Tibial nerve (tissue), 4 donors: ENCODE measurements around the gene ABCA10. TPM values are rescaled to one million over a fixed set of nuclear protein-coding genes. Genes with fewer than 3 reads are reported as not detected.

Source experiments
- DNase-seq, 2 donors: peaks; one replicate each; pipeline ENCODE4 v3.0.0-alpha.2; 2019; ENCODE audit warnings: low spot score in 2 of 2
- H3K27ac ChIP-seq, 4 donors: fragments of 200-600 bp; sonication (generic) in 3 of 4; one replicate each; pipeline ENCODE4 v1.5.1; 2017 to 2019; ENCODE audit warnings: mild to moderate bottlenecking in 1 of 4
- H3K27me3 ChIP-seq, 2 donors: fragments of 200-600 bp; sonication (generic) in 1 of 2; one replicate each; pipeline versions ENCODE4 v1.5.1 to v1.6.0; 2017 to 2019
- H3K36me3 ChIP-seq, 3 donors: fragments of 200-600 bp; sonication (generic); one replicate each; pipeline ENCODE4 v1.5.1; 2018 to 2019
- H3K4me1 ChIP-seq, 4 donors: fragments of 200-600 bp; sonication (generic) in 3 of 4; one replicate each; pipeline ENCODE4 v1.5.1; 2017 to 2019
- H3K4me3 ChIP-seq, 4 donors: fragments of 200-600 bp; sonication (generic) in 3 of 4; one replicate each; pipeline ENCODE4 v1.5.1; 2017 to 2019; ENCODE audit warnings: mild to moderate bottlenecking in 1 of 4, moderate library complexity in 1 of 4
- H3K9me3 ChIP-seq, 4 donors: fragments of 200-600 bp; sonication (generic) in 3 of 4; one replicate each; pipeline ENCODE4 v1.5.1; 2017 to 2019
- EP300 ChIP-seq, 2 donors: sonication (generic); formaldehyde crosslinking; IDR thresholded peaks; one replicate each; pipeline ENCODE4 v1.6.1; 2017; ENCODE audit warnings: antibody characterized with exemption in 2 of 2, mild to moderate bottlenecking in 1 of 2
- POLR2A ChIP-seq, 2 donors: fragments of 450-650 bp; IDR thresholded peaks; one replicate each; pipeline ENCODE4 v1.6.1; 2017; ENCODE audit warnings: antibody characterized with exemption in 2 of 2, mild to moderate bottlenecking in 2 of 2, moderate library complexity in 2 of 2
- WGBS, 2 donors: methylation state at CpG; one replicate each; pipeline ENCODE4 v1.1.5; 2018; 5-methylcytosine and 5-hydroxymethylcytosine counted together
- total RNA-seq, 4 donors: library from RNA; depleted of rRNA; stranded (reverse); fragments of >200 nt; gene quantifications; one replicate each; pipeline ENCODE4 v1.1.0, GENCODE V29; 2016
- TF ChIP-seq, protein P1 (sequence below), 5 experiments: fragments of 200-600 bp in 3 of 5; fragments of 450-650 bp in 2 of 5; sonication (generic) in 3 of 5; IDR thresholded peaks; one replicate each; pipeline ENCODE4 v1.5.1; 2016 to 2019; ENCODE audit warnings: antibody characterized with exemption in 5 of 5, mild to moderate bottlenecking in 3 of 5, moderate library complexity in 2 of 5

Gene ABCA10
- total RNA-seq, 4 donors from 2014 or later = 61.0 to 110 (median 89.9) TPM

DNA sequence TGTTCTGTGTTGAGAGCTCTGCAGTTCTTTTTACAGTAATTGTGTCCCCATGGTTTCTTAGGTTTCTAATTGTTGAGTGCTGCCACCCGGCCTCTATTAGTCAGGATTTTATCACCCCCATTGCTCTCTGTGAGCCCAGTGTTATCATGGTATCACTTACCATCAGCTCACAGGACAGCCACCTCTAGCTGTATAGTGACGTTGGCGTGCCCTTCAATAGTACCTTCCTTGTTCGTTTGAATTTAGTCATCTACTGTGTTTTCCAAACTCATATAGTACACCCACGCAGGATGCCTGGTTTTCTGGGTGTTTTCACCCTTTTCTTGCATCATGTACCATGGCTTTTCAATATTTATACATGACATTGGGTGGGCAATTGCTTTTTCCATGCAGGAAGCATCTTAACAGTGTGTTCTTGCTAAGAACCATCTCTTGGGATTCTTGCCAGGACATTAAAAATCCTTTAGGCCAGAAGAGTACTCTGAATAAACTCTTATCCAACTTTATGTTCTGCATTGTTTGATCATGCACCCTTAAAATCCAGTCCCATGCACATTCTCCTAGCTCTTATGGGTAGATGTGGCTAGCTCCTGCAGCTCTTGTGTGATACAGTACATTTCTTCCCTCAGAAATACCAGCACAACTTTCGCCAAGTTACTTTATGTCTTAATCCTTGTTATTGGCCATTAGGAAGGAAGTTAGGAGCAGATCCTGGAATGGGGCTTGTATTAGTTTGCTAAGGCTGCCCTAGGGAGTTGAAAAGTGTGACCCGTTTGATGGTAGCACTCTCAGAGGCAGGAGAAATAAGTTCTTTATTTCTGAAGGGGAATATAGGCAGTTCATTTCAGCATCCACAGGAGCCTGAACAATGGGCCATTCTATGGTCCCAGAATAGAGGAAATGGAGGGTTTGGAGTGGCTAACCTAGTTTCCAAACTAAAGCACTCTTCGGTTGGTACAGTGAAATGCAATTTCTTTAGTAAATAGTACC, 11.3 kb upstream of the ABCA10 start:
- no peak for TF ChIP-seq EP300 (IDR thresholded peaks at IDR 0.05)
- no peak for TF ChIP-seq POLR2A (IDR thresholded peaks at IDR 0.05)
- TF ChIP-seq, protein P1, sequence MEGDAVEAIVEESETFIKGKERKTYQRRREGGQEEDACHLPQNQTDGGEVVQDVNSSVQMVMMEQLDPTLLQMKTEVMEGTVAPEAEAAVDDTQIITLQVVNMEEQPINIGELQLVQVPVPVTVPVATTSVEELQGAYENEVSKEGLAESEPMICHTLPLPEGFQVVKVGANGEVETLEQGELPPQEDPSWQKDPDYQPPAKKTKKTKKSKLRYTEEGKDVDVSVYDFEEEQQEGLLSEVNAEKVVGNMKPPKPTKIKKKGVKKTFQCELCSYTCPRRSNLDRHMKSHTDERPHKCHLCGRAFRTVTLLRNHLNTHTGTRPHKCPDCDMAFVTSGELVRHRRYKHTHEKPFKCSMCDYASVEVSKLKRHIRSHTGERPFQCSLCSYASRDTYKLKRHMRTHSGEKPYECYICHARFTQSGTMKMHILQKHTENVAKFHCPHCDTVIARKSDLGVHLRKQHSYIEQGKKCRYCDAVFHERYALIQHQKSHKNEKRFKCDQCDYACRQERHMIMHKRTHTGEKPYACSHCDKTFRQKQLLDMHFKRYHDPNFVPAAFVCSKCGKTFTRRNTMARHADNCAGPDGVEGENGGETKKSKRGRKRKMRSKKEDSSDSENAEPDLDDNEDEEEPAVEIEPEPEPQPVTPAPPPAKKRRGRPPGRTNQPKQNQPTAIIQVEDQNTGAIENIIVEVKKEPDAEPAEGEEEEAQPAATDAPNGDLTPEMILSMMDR (IDR thresholded peaks at IDR 0.05) = no peak
- H3K27me3 ChIP-seq = no peaks in the 10 kb centered on the region
- no peak for DNase-seq

DNA sequence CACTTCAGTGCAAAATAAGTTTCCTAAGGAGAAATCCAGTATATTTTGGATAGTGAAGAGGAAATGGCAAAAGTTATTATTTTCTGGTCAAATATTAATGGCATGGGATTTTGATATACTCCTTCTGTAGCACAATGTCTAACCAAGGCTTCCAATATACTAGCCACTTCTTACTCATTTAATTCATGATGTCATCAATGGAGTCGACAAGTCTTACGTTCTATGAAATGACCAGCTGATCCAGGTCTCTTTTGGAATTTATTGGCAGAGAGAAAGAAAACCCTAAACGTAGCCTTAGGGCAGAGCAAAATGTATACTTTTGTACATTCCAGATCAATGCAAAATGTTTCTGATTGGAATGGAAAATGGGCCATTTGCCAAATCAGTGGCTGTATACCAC, 8.3 kb upstream of the ABCA10 start:
- H3K27me3 ChIP-seq = no peaks in the 10 kb centered on the region
- WGBS, 2 donors = 68 to 69% methylated on average over 3 of the region's 3 CpGs

More for the DNA sequence above, 11.3 kb upstream of the ABCA10 start:
- no peak overlapping the region for H3K4me3 ChIP-seq
- H3K36me3 ChIP-seq = peaks cover 0 to 5% (median 0%) of the 10 kb centered on the region in 3 donors
- H3K27ac ChIP-seq = peak overlapping the region in 1 of 4 donors; percentile 28
- 71 to 73% methylated on average over 8 of the region's 8 CpGs for WGBS, 2 donors
- no peaks in the 10 kb centered on the region for H3K9me3 ChIP-seq
- H3K4me1 ChIP-seq = peaks cover 0 to 31% (median 3%) of the 10 kb centered on the region in 4 donors

DNA sequence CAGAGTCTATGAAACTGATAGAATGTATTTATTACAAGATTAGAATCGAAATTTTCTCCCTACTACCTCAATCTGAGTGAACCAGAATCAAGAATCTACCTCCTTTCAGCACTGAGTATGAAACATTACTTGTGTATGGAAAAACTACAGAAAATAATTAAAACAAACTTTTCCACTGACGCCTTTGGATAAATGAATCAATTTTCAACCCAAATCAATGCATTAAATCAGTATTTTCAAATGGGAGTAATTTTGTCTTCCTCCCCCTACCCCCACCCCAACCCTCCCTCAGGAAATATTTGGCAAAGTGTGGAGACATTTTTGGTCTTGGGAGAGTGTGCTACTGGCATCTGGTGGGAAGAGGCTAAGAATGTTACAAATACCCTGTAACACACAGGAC, 7.8 kb upstream of the ABCA10 start:
- WGBS, 2 donors = 49 to 55% methylated on average over 2 of the region's 2 CpGs
- TF ChIP-seq POLR2A (IDR thresholded peaks at IDR 0.05) (no peak), EP300 (IDR thresholded peaks at IDR 0.05) (no peak)
- TF ChIP-seq, protein P1 (IDR thresholded peaks at IDR 0.05) = no peak
- H3K4me3 ChIP-seq = no peak overlapping the region
- DNase-seq = no peak
- no peaks in the 10 kb centered on the region for H3K36me3 ChIP-seq
- peaks cover 0 to 33% (median 3%) of the 10 kb centered on the region in 4 donors for H3K4me1 ChIP-seq
- H3K27ac ChIP-seq = no peak overlapping the region
- no peaks in the 10 kb centered on the region for H3K27me3 ChIP-seq
- H3K9me3 ChIP-seq = peaks cover 0 to 24% (median 2%) of the 10 kb centered on the region in 4 donors

More for the DNA sequence above, 8.3 kb upstream of the ABCA10 start:
- Histone ChIP-seq H3K4me1 (peaks cover 0 to 33% (median 3%) of the 10 kb centered on the region in 4 donors), H3K9me3 (peaks cover 0 to 20% (median 2%) of the 10 kb centered on the region in 4 donors), H3K36me3 (no peaks in the 10 kb centered on the region), H3K4me3 (no peak overlapping the region), H3K27ac (no peak overlapping the region)
- no peak for DNase-seq
- TF ChIP-seq, protein P1 (IDR thresholded peaks at IDR 0.05) = no peak
- TF ChIP-seq EP300 (IDR thresholded peaks at IDR 0.05) (no peak), POLR2A (IDR thresholded peaks at IDR 0.05) (no peak)

DNA sequence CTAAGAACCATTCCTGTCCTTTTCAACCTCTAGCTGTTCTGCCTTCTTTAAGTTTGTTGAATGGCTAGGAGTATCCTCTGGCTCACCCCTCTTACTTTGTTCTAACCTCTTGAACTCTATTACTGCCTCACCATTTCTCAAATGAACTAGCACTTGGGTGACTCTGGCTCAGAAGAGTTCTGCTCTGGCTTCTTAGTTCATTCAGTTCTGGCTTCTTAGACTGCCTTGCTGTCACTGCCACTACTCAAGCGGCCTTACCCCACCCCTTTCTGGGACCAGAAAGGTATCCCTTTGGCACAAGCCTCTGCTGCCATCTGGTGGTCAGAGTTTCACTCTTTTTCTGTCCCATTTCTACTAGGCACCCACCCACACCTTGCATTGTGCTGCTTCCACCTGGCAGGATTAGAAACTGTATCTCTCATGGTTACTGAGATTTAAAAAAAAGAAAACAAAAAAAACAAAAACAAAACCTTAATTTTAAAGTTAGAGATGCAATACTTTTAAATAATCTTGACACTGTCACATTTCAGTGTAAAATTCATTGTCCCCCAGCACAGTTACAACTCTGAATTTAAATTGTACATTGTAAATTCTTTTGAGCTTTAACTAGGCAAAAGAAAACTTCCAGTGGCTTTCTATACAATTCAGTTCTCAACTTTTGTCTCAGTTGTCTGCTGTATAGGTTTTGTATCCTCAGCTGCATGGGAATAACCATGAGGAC, 6.9 kb upstream of the ABCA10 start:
- H3K9me3 ChIP-seq = peaks cover 0 to 34% (median 2%) of the 10 kb centered on the region in 4 donors
- no peak overlapping the region for H3K4me3 ChIP-seq
- H3K27me3 ChIP-seq = no peaks in the 10 kb centered on the region
- no peaks in the 10 kb centered on the region for H3K36me3 ChIP-seq
- peaks cover 0 to 33% (median 3%) of the 10 kb centered on the region in 4 donors for H3K4me1 ChIP-seq
- H3K27ac ChIP-seq = peak overlapping the region in 2 of 4 donors; percentile 64 to 67
- WGBS, 2 donors = 0 to 12% methylated on average over 1 of the region's 1 CpG
- peak; percentile 75 to 89 for DNase-seq
- TF ChIP-seq, protein P1 (IDR thresholded peaks at IDR 0.05) = peak; percentile 68 to 91 (median 79)
- no peak for TF ChIP-seq POLR2A (IDR thresholded peaks at IDR 0.05)
- TF ChIP-seq EP300 (IDR thresholded peaks at IDR 0.05) = peak in 1 of 2 donors; percentile 69
